HCT116 (cell line): Measurements from ENCODE around the gene DHRSX. TPM values are rescaled to one million over a fixed set of nuclear protein-coding genes. Genes with fewer than 3 reads are reported as not detected.

Source experiments
- ATAC-seq: fragments of 200-7000 bp; cut with Tn5 transposase; 2 replicates; pipeline ENCODE4 v1.9.1; 2020; ENCODE audit warnings: mild to moderate bottlenecking, moderate library complexity
- BruUV-seq: library from RNA; stranded (reverse); fragments of 400-500 nt; replicated peaks from 2 replicates; lab custom pipeline; 2021; lab: Mats Ljungman, UMichigan
- CTCF ChIA-PET: fragments of 300-600 bp; sonication (Branson Sonifier 250); formaldehyde crosslinking; loops from one replicate; lab custom pipeline; 2021; ENCODE audit warnings: antibody characterized with exemption; lab: Charles Lee
- POLR2A ChIA-PET: fragments of 300-600, 350-600 bp; sonication (Branson Sonifier 250); formaldehyde crosslinking; loops from one replicate; lab custom pipeline; 2021; ENCODE audit warnings: antibody characterized with exemption; lab: Charles Lee
- RAD21 ChIA-PET, 2 experiments: fragments of 300-600 bp; sonication (Branson Sonifier 250); formaldehyde crosslinking; loops; one replicate each; lab custom pipeline; 2023; ENCODE audit warnings: low total read pairs in 2 of 2; ENCODE audit not compliant: uncharacterized antibody in 2 of 2, unreplicated experiment in 2 of 2, low non-redundant PET in 1 of 2; lab: Charles Lee
- DNase-seq: peaks from one replicate; pipeline ENCODE4 v3.0.0-alpha.2; 2010; ENCODE audit warnings: low read depth, low spot score
- H2AFZ ChIP-seq: fragments of 200-600 bp; shearing (Covaris generic), sonication (generic); 2 replicates; pipeline ENCODE4 v1.6.1; 2017; ENCODE audit warnings: low read depth, mixed run types, mixed read lengths, antibody characterized with exemption, low read length; ENCODE audit not compliant: poor library complexity, severe bottlenecking
- H3K27ac ChIP-seq: 2 replicates; pipeline ENCODE4 v1.5.1; 2012; ENCODE audit warnings: low read depth, low read length
- H3K27me3 ChIP-seq: fragments of 200-600 bp; sonication (generic); 2 replicates; pipeline ENCODE4 v1.6.1; 2016; ENCODE audit warnings: mixed run types, low read length, mixed read lengths; ENCODE audit not compliant: insufficient read depth
- H3K36me3 ChIP-seq, 2 experiments: fragments of 200-500 bp in 1 of 2; fragments of 200-600 bp in 1 of 2; sonication (Bioruptor generic) in 1 of 2; sonication (generic) in 1 of 2; 2 replicates each; pipeline versions ENCODE4 v1.5.1 to v1.6.1; 2014 to 2016; ENCODE audit warnings: low read length in 2 of 2, inconsistent platforms in 1 of 2, mixed read lengths in 1 of 2, mixed run types in 1 of 2; ENCODE audit not compliant: insufficient read depth in 2 of 2, control insufficient read depth in 1 of 2
- H3K4me1 ChIP-seq, 2 experiments: fragments of 200-600 bp in 1 of 2; sonication (generic) in 1 of 2; 2 replicates each; pipeline versions ENCODE4 v1.5.1 to v1.6.1; 2012 to 2017; ENCODE audit warnings: low read length in 2 of 2, inconsistent platforms in 1 of 2, mild to moderate bottlenecking in 1 of 2, mixed read lengths in 1 of 2, mixed run types in 1 of 2, moderate library complexity in 1 of 2; ENCODE audit not compliant: insufficient read depth in 2 of 2, control insufficient read depth in 1 of 2
- H3K4me2 ChIP-seq: fragments of 200-600 bp; sonication (generic); 2 replicates; pipeline ENCODE4 v1.6.1; 2017; ENCODE audit warnings: mixed run types, low read length, mixed read lengths
- H3K4me3 ChIP-seq, 2 experiments: fragments of 200-600 bp in 1 of 2; sonication (generic) in 1 of 2; replicated peaks in 1 of 2; 2 replicates each; pipeline ENCODE4 v1.5.1; 2011 to 2016; ENCODE audit warnings: low read length in 2 of 2, control low read depth in 1 of 2, low read depth in 1 of 2, mild to moderate bottlenecking in 1 of 2, mixed read lengths in 1 of 2, mixed run types in 1 of 2
- H3K79me2 ChIP-seq: fragments of 200-600 bp; sonication (generic); 2 replicates; pipeline ENCODE4 v1.6.1; 2017; ENCODE audit warnings: mild to moderate bottlenecking, mixed run types, low read length, moderate library complexity, mixed read lengths; ENCODE audit not compliant: insufficient read depth
- H3K9ac ChIP-seq: fragments of 200-600 bp; sonication (generic); 2 replicates; pipeline ENCODE4 v1.6.1; 2016; ENCODE audit warnings: low read length, mixed read lengths
- H3K9me2 ChIP-seq: fragments of 200-600 bp; sonication (generic), shearing (Covaris generic); 2 replicates; pipeline ENCODE4 v1.6.1; 2017; ENCODE audit warnings: mixed run types, mild to moderate bottlenecking, moderate library complexity; ENCODE audit not compliant: insufficient read depth
- H3K9me3 ChIP-seq, 2 experiments: fragments of 200-500 bp in 1 of 2; fragments of 200-600 bp in 1 of 2; sonication (Bioruptor generic) in 1 of 2; sonication (generic) in 1 of 2; 2 replicates each; pipeline ENCODE4 v1.6.1; 2014 to 2017; ENCODE audit warnings: low read length in 2 of 2, mixed read lengths in 2 of 2, inconsistent platforms in 1 of 2, low read depth in 1 of 2, mild to moderate bottlenecking in 1 of 2, mixed run types in 1 of 2, moderate library complexity in 1 of 2; ENCODE audit not compliant: control insufficient read depth in 1 of 2, insufficient read depth in 1 of 2
- H4K20me1 ChIP-seq: fragments of 200-600 bp; sonication (generic), shearing (Covaris generic); 2 replicates; pipeline ENCODE4 v1.6.1; 2017; ENCODE audit warnings: mixed run types, mild to moderate bottlenecking, moderate library complexity; ENCODE audit not compliant: insufficient read depth
- CBX3 ChIP-seq: IDR thresholded peaks from 2 replicates; pipeline ENCODE4 v1.6.1; 2012; ENCODE audit warnings: low read depth
- CEBPB ChIP-seq: IDR thresholded peaks from 2 replicates; pipeline ENCODE4 v1.6.1; 2012; ENCODE audit warnings: low read depth
- EGR1 ChIP-seq: IDR thresholded peaks from 2 replicates; pipeline ENCODE4 v1.6.1; 2012; ENCODE audit warnings: low read depth
- EZH2phosphoT487 ChIP-seq: fragments of 200-600 bp; IDR thresholded peaks from 2 replicates; pipeline ENCODE4 v1.6.1; 2018; ENCODE audit warnings: antibody characterized with exemption, borderline replicate concordance
- FOSL1 ChIP-seq: IDR thresholded peaks from 2 replicates; pipeline ENCODE4 v1.6.1; 2012; ENCODE audit warnings: low read depth
- JUND ChIP-seq: IDR thresholded peaks from 2 replicates; pipeline ENCODE4 v1.6.1; 2012
- MAX ChIP-seq: IDR thresholded peaks from 2 replicates; pipeline ENCODE4 v1.6.1; 2012
- POLR2AphosphoS5 ChIP-seq: IDR thresholded peaks from 2 replicates; pipeline ENCODE4 v1.6.1; 2011; ENCODE audit warnings: mild to moderate bottlenecking, low read depth, low read length, moderate library complexity
- RAD21 ChIP-seq: IDR thresholded peaks from 2 replicates; pipeline ENCODE4 v1.6.1; 2012; ENCODE audit warnings: low read depth, mild to moderate bottlenecking
- SIN3A ChIP-seq: IDR thresholded peaks from 2 replicates; pipeline ENCODE4 v1.6.1; 2012; ENCODE audit warnings: low read depth
- SRF ChIP-seq: IDR thresholded peaks from 2 replicates; pipeline ENCODE4 v1.6.1; 2012; ENCODE audit warnings: low read depth
- TCF7L2 ChIP-seq: IDR thresholded peaks from 2 replicates; pipeline ENCODE4 v1.7.0; 2011; ENCODE audit warnings: borderline replicate concordance, inconsistent platforms; ENCODE audit not compliant: insufficient read depth, insufficient read length; ENCODE audit errors: extremely low read depth
- YY1 ChIP-seq: IDR thresholded peaks from 2 replicates; pipeline ENCODE4 v1.6.1; 2011; ENCODE audit warnings: low read length, low read depth, moderate library complexity, mild to moderate bottlenecking; ENCODE audit not compliant: insufficient replicate concordance; ENCODE audit errors: extremely low read depth
- ZFX ChIP-seq: fragments of 450-650 bp; IDR thresholded peaks from 2 replicates; pipeline ENCODE4 v1.6.1; 2017
- ZNF274 ChIP-seq: fragments of 200-500 bp; sonication (Bioruptor generic); IDR thresholded peaks from 2 replicates; pipeline ENCODE4 v1.6.1; 2014; ENCODE audit warnings: mild to moderate bottlenecking, low read depth, low read length, inconsistent platforms
- intact Hi-C: fragments of 100-400 bp; cut with micrococcal nuclease; formaldehyde crosslinking; loops from 2 replicates; pipeline ENCODE4 v1.10.0; 2022
- total RNA-seq: library from RNA; stranded (reverse); gene quantifications from one replicate; pipeline ENCODE4 v1.2.1, GENCODE V29; 2021; ENCODE audit not compliant: unreplicated experiment
- TF ChIP-seq, protein P1 (sequence below): IDR thresholded peaks from 2 replicates; pipeline ENCODE4 v1.6.1; 2012
- TF ChIP-seq, protein P2 (sequence below): IDR thresholded peaks from 2 replicates; pipeline ENCODE4 v1.6.1; 2011; ENCODE audit warnings: mild to moderate bottlenecking, low read length, moderate library complexity; ENCODE audit not compliant: insufficient replicate concordance; ENCODE audit errors: extremely low read depth

DHRSX gene
- total RNA-seq, 1 experiment from 2014 or later, result 11.9 TPM

DNA sequence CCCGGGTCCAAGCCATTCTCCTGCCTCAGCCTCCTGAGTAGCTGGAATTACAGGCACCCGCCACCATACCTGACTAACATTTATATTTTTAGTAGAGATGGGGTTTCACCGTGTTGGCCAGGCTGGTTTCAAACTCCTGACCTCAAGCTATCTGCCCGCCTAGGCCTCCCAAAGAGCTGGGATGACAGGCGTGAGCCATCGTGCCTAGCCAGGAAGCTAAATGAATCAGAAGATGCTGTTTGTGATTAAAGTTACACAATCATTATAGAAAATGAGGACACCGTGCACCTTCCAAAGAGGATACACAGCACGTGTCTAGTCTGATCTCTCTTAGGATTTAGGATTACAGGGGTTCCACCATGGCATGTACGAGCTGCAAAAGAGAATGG, 99.6 kb downstream of the DHRSX start:
- H3K9ac ChIP-seq, result peak overlapping the region; percentile 70
- no peaks in the 10 kb centered on the region for H3K36me3 ChIP-seq
- peak overlapping the region in 1 of 2 experiments; percentile 49; a peak in 2 of 4 replicates for H3K4me3 ChIP-seq
- H2AFZ ChIP-seq, result no peak overlapping the region
- peak overlapping the region; percentile 74 for H3K4me2 ChIP-seq
- H3K9me3 ChIP-seq, result no peaks in the 10 kb centered on the region
- intact Hi-C loops, result no loop called here
- peaks cover 50 to 75% of the 10 kb centered on the region in 2 experiments for H3K4me1 ChIP-seq
- H3K27me3 ChIP-seq, result no peaks in the 10 kb centered on the region
- ATAC-seq, result peak; percentile 21
- DNase-seq, result no peak
- TF ChIP-seq, protein P1, sequence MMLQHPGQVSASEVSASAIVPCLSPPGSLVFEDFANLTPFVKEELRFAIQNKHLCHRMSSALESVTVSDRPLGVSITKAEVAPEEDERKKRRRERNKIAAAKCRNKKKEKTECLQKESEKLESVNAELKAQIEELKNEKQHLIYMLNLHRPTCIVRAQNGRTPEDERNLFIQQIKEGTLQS, result no peak
- no peak for TF ChIP-seq EGR1
- no peak for TF ChIP-seq SRF
- TF ChIP-seq YY1, result no peak
- TF ChIP-seq FOSL1, result no peak
- no peak for TF ChIP-seq POLR2AphosphoS5
- TF ChIP-seq RAD21, result no peak
- no peak for TF ChIP-seq CEBPB
- no peak for TF ChIP-seq JUND
- no peak for TF ChIP-seq ZNF274
- TF ChIP-seq SIN3A, result no peak
- no peak for TF ChIP-seq MAX
- no peak for TF ChIP-seq CBX3
- no peak for TF ChIP-seq TCF7L2
- no peak for TF ChIP-seq EZH2phosphoT487
- TF ChIP-seq, protein P2, sequence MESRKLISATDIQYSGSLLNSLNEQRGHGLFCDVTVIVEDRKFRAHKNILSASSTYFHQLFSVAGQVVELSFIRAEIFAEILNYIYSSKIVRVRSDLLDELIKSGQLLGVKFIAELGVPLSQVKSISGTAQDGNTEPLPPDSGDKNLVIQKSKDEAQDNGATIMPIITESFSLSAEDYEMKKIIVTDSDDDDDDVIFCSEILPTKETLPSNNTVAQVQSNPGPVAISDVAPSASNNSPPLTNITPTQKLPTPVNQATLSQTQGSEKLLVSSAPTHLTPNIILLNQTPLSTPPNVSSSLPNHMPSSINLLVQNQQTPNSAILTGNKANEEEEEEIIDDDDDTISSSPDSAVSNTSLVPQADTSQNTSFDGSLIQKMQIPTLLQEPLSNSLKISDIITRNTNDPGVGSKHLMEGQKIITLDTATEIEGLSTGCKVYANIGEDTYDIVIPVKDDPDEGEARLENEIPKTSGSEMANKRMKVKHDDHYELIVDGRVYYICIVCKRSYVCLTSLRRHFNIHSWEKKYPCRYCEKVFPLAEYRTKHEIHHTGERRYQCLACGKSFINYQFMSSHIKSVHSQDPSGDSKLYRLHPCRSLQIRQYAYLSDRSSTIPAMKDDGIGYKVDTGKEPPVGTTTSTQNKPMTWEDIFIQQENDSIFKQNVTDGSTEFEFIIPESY, result no peak
- TF ChIP-seq ZFX, result no peak
- H3K27ac ChIP-seq, result peak overlapping the region; percentile 91
- H4K20me1 ChIP-seq, result no peaks in the 10 kb centered on the region
- no peaks in the 10 kb centered on the region for H3K79me2 ChIP-seq
- ChIA-PET POLR2A (no interaction called here), CTCF (no interaction called here), RAD21 (no interaction called here)
- no TSS peak for BruUV-seq
- H3K9me2 ChIP-seq, result no peaks in the 10 kb centered on the region
